H1 (cell line): ENCODE measurements around the gene VPS50. TPM values are rescaled to one million over a fixed set of nuclear protein-coding genes. Genes with fewer than 3 reads are reported as not detected.

Source experiments
- BACH1 ChIP-seq: IDR thresholded peaks from 2 replicates; pipeline ENCODE4 v1.6.1; 2012; ENCODE audit warnings: low read length, improper control_type of control experiment
- CHD7 ChIP-seq: fragments of 300-600 bp; sonication (generic); IDR thresholded peaks from 2 replicates; pipeline ENCODE4 v1.7.1; 2012; ENCODE audit warnings: low read length, moderate library complexity, mild to moderate bottlenecking, inconsistent platforms; ENCODE audit not compliant: insufficient replicate concordance
- CTBP2 ChIP-seq: IDR thresholded peaks from 2 replicates; pipeline ENCODE4 v1.7.0; 2011; ENCODE audit warnings: borderline replicate concordance, mild to moderate bottlenecking, moderate library complexity, mixed read lengths, low read length; ENCODE audit not compliant: insufficient read depth, insufficient read length
- GTF2F1 ChIP-seq: IDR thresholded peaks from 2 replicates; pipeline ENCODE4 v1.6.1; 2012; ENCODE audit warnings: low read depth, low read length, improper control_type of control experiment, borderline replicate concordance
- POLR2A ChIP-seq, 2 experiments: IDR thresholded peaks; 1 replicate in 1 of 2; 2 replicates in 1 of 2; pipeline ENCODE4 v1.6.1; 2011; ENCODE audit warnings: low read depth in 2 of 2, low read length in 2 of 2, mild to moderate bottlenecking in 2 of 2; ENCODE audit errors: control extremely low read depth in 1 of 2
- RNF2 ChIP-seq: fragments of 200-900, 300-1000 bp; sonication (generic); IDR thresholded peaks from 2 replicates; pipeline ENCODE4 v1.7.1; 2016; ENCODE audit warnings: borderline replicate concordance, low read depth, mild to moderate bottlenecking, antibody characterized with exemption, low read length; ENCODE audit not compliant: poor library complexity, severe bottlenecking; ENCODE audit errors: missing control alignments
- SIN3A ChIP-seq, 2 experiments: IDR thresholded peaks in 1 of 2; conservative IDR thresholded peaks in 1 of 2; 2 replicates each; pipeline ENCODE4 v1.6.1; 2011 to 2012; ENCODE audit warnings: low read length in 2 of 2, improper control_type of control experiment in 1 of 2, low read depth in 1 of 2, mild to moderate bottlenecking in 1 of 2
- polyA plus RNA-seq, 7 experiments: library from polyadenylated mRNA; depleted of rRNA in 3 of 7; stranded (reverse) in 5 of 7; unstranded in 2 of 7; fragments of >200 nt in 5 of 7; fragments of 200-250 nt in 2 of 7; gene quantifications; 1 replicate in 5 of 7; 2 replicates in 1 of 7; 4 replicates in 1 of 7; pipeline versions ENCODE4 v1.2.1 to v1.2.3, GENCODE V29; 2011 to 2013; ENCODE audit warnings: missing spikeins in 2 of 7, mixed read lengths in 2 of 7
- total RNA-seq: library from RNA; stranded (reverse); fragmentation: NEBNext Ultra II Directional; extraction: Animal tissue kit (Norgen Biotek cat#: 25700); gene quantifications from 2 replicates; pipeline ENCODE4 v1.2.1, GENCODE V29; 2021

The VPS50 gene
- total and polyA plus RNA-seq, 2 of the 8 experiments (the other 6 are each of a cell fraction or from before 2014, with no cell fraction given): 3.7 to 9.3 TPM

GRCh38 chr7:93365341-93365740, 133.2 kb downstream of the VPS50 start (continued):
- TF ChIP-seq CHD7 (no peak), BACH1 (no peak), RNF2 (no peak), GTF2F1 (no peak), CTBP2 (no peak), POLR2A (IDR thresholded peaks at IDR 0.05; ENCODE audit: control extremely low read depth in 1 of 2, low read depth in 2 of 2, low read length in 2 of 2) (no peak), SIN3A (conservative IDR thresholded peaks at IDR 0.05 in 1 of 2, IDR thresholded peaks at IDR 0.05 in 1 of 2; ENCODE audit: low read depth in 1 of 2, low read length in 2 of 2) (no peak)
- TF ChIP-seq, all 59 proteins: peak for 0
